AG08395 (cell line): ENCODE measurements around the gene ZNF302.

Experiments used
- DNase-seq: peaks from one replicate; pipeline ENCODE4 v3.0.0; 2012; ENCODE audit warnings: mixed read lengths, low spot score

ZNF302 gene

GRCh38 chr19:34732612-34733211 lies 55.2 kb downstream of the ZNF302 start:
- DNase-seq: no peak

- DNase-seq: no peak
Observed at GRCh38 chr19:34733266-34733745, 55.8 kb downstream of the ZNF302 start.

GRCh38 chr19:34733746-34734536 lies 56.5 kb downstream of the ZNF302 start, which contains the start of gene ZNF181:
Gene ZNF181, plus strand, starts transcription at chr19:34734243. Its CDS starts 795 bp downstream, at chr19:34735038.
- peak; percentile 90 for DNase-seq

GRCh38 chr19:34734537-34735103 lies 57.1 kb downstream of the ZNF302 start:
- DNase-seq: no peak
